Left ventricle myocardium superior (tissue), 1 donor: ENCODE results near the gene LSG1. TPM values are rescaled to one million over a fixed set of nuclear protein-coding genes. Genes with fewer than 3 reads are reported as not detected.

Experiments
- ATAC-seq: fragments of 200-7000 bp; cut with Tn5 transposase; one replicate; pipeline ENCODE4 v1.9.1; 2020; ENCODE audit warnings: mild to moderate bottlenecking, moderate library complexity
- DNase-seq: peaks from one replicate; pipeline ENCODE4 v3.0.0-alpha.2; 2020
- intact Hi-C: fragments of 100-400 bp; cut with micrococcal nuclease; formaldehyde crosslinking; loops from one replicate; pipeline ENCODE4 v1.11.0; 2022
- total RNA-seq: library from RNA; stranded (reverse); fragmentation: NEBNext Ultra II Directional; extraction: Animal tissue kit (Norgen Biotek cat#: 25700); gene quantifications from one replicate; pipeline ENCODE4 v1.2.1, GENCODE V29; 2021
- donor health status: DM: no; HTN: yes; CAD: no; lungs with severe emphysema.

The LSG1 gene
- total RNA-seq, 1 donor from 2014 or later = 21.4 TPM

- ATAC-seq (no peak), DNase-seq (no peak)
Measured at GRCh38 chr3:194688946-194689345, 17.0 kb upstream of the LSG1 start.

GRCh38 chr3:194688200-194688740 is 16.3 kb upstream of the LSG1 start:
- ATAC-seq = peak; percentile 18
- intact Hi-C loops = loop anchor here (5.0 kb wide), 1 partner anchor 414 kb away; no protein-coding TSS in a partner anchor
- peak; percentile 64 for DNase-seq

More at GRCh38 chr3:194688946-194689345, 17.0 kb upstream of the LSG1 start:
- intact Hi-C loops = loop anchor here (5.0 kb wide), 1 partner anchor 413 kb away; no protein-coding TSS in a partner anchor

GRCh38 chr3:194687638-194688199 is 15.7 kb upstream of the LSG1 start:
- intact Hi-C loops = loop anchor here (5.0 kb wide), 1 partner anchor 415 kb away; no protein-coding TSS in a partner anchor
- ATAC-seq = peak; percentile 43
- DNase-seq = peak; percentile 85

GRCh38 chr3:194686816-194687637 is 15.0 kb upstream of the LSG1 start:
- intact Hi-C loops = loop anchor here (5.0 kb wide), 1 partner anchor 415 kb away; no protein-coding TSS in a partner anchor
- DNase-seq = peak; percentile 84
- peak; percentile 52 for ATAC-seq

GRCh38 chr3:194686414-194686815 is 14.4 kb upstream of the LSG1 start:
- intact Hi-C loops = loop anchor here (5.0 kb wide), 1 partner anchor 416 kb away; no protein-coding TSS in a partner anchor
- ATAC-seq (no peak), DNase-seq (no peak)

- DNase-seq (peak; percentile 97), ATAC-seq (peak; percentile 85)
- intact Hi-C loops = loop anchor here (5.0 kb wide), 1 partner anchor 416 kb away; no protein-coding TSS in a partner anchor
Measured at GRCh38 chr3:194685718-194686413, 13.9 kb upstream of the LSG1 start, which contains the start of gene FAM43A. FAM43A (plus strand) TSS chr3:194685883; CDS start chr3:194686827, 944 bp downstream.

GRCh38 chr3:194685065-194685717 is 13.2 kb upstream of the LSG1 start:
- no peak for DNase-seq
- no peak for ATAC-seq

GRCh38 chr3:194683380-194683779 is 11.4 kb upstream of the LSG1 start:
- intact Hi-C loops = loop anchor here (5.0 kb wide), 1 partner anchor 574 kb away; no protein-coding TSS in a partner anchor
- no peak for ATAC-seq
- DNase-seq = no peak

More at GRCh38 chr3:194685065-194685717, 13.2 kb upstream of the LSG1 start:
- intact Hi-C loops = loop anchor here (5.0 kb wide), 1 partner anchor 417 kb away; no protein-coding TSS in a partner anchor

- intact Hi-C loops = loop anchor here (5.0 kb wide), 1 partner anchor 574 kb away; no protein-coding TSS in a partner anchor
- peak; percentile 49 for ATAC-seq
- peak; percentile 60 for DNase-seq
Measured at GRCh38 chr3:194682694-194683310, 10.8 kb upstream of the LSG1 start.

GRCh38 chr3:194682189-194682693 is 10.2 kb upstream of the LSG1 start:
- intact Hi-C loops = loop anchor here (5.0 kb wide), 1 partner anchor 575 kb away; no protein-coding TSS in a partner anchor
- no peak for ATAC-seq
- DNase-seq = no peak

GRCh38 chr3:194680888-194681615 is 9.1 kb upstream of the LSG1 start:
- ATAC-seq = no peak
- intact Hi-C loops = loop anchor here (5.0 kb wide), 1 partner anchor 576 kb away; no protein-coding TSS in a partner anchor
- no peak for DNase-seq

- intact Hi-C loops = no loop called here
- DNase-seq (no peak), ATAC-seq (no peak)
Measured at GRCh38 chr3:194676471-194676870, 4.5 kb upstream of the LSG1 start.

- intact Hi-C loops = no loop called here
- no peak for DNase-seq
Measured at GRCh38 chr3:194675680-194676079, 3.7 kb upstream of the LSG1 start.

GRCh38 chr3:194675081-194675640 is 3.2 kb upstream of the LSG1 start:
- intact Hi-C loops = no loop called here

More at GRCh38 chr3:194675680-194676079, 3.7 kb upstream of the LSG1 start:
- no peak for ATAC-seq

GRCh38 chr3:194673761-194674160 is 1.8 kb upstream of the LSG1 start:
- DNase-seq (no peak), ATAC-seq (no peak)
- intact Hi-C loops = loop anchor here (5.0 kb wide), 1 partner anchor 844 kb away; no protein-coding TSS in a partner anchor

More at GRCh38 chr3:194675081-194675640, 3.2 kb upstream of the LSG1 start:
- ATAC-seq (no peak), DNase-seq (no peak)

GRCh38 chr3:194672876-194673275 is 885 bp upstream of the LSG1 start:
- ATAC-seq = peak; percentile 3
- intact Hi-C loops = loop anchor here (5.0 kb wide), 1 partner anchor 844 kb away; no protein-coding TSS in a partner anchor
- DNase-seq = no peak
